Measurements from ENCODE around the gene PAX7.

DNA sequence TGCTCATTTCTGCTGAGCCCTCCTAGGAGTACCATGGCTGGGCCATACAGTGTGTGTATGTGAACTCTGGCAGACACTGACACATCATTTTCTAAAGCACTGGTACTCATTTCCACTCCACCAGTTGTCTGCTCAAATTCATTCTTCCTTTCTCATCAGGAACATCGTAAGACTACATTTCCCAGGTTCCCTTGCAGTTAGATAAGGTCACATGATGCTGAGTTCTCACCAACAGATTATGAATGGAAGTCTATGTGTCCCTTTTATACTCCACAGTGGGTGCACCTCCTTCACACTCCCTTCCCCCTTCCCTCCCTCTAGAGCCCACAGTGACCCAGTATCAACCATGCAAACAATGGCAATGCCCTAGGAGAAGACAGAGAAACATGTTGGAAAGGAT, 38.3 kb upstream of the PAX7 start:
- TF ChIP-seq, protein P1, sequence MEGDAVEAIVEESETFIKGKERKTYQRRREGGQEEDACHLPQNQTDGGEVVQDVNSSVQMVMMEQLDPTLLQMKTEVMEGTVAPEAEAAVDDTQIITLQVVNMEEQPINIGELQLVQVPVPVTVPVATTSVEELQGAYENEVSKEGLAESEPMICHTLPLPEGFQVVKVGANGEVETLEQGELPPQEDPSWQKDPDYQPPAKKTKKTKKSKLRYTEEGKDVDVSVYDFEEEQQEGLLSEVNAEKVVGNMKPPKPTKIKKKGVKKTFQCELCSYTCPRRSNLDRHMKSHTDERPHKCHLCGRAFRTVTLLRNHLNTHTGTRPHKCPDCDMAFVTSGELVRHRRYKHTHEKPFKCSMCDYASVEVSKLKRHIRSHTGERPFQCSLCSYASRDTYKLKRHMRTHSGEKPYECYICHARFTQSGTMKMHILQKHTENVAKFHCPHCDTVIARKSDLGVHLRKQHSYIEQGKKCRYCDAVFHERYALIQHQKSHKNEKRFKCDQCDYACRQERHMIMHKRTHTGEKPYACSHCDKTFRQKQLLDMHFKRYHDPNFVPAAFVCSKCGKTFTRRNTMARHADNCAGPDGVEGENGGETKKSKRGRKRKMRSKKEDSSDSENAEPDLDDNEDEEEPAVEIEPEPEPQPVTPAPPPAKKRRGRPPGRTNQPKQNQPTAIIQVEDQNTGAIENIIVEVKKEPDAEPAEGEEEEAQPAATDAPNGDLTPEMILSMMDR (IDR thresholded peaks at IDR 0.05): no peak
- no peak for TF ChIP-seq CHD4 (IDR thresholded peaks at IDR 0.05; ENCODE audit: borderline replicate concordance)
- no peak for TF ChIP-seq SMC3 (IDR thresholded peaks at IDR 0.05)
- no peak for TF ChIP-seq POLR2A (IDR thresholded peaks at IDR 0.05; ENCODE audit: low read length)
- TF ChIP-seq RAD21 (conservative IDR thresholded peaks at IDR 0.05 in 1 of 2, IDR thresholded peaks at IDR 0.05 in 1 of 2): no peak
- no peak for TF ChIP-seq JUN (IDR thresholded peaks at IDR 0.05)
- no peak for TF ChIP-seq ZC3H11A (IDR thresholded peaks at IDR 0.05)
- no peak for TF ChIP-seq CHD2 (IDR thresholded peaks at IDR 0.05; ENCODE audit: low read length, partially characterized antibody)
- TF ChIP-seq CEBPB (IDR thresholded peaks at IDR 0.05): no peak
- no peak for TF ChIP-seq RFX5 (IDR thresholded peaks at IDR 0.05)
- no peak for TF ChIP-seq POLR2AphosphoS2 (conservative IDR thresholded peaks at IDR 0.05; ENCODE audit: low read length)
